Stimulated activated naive CD8-positive, alpha-beta T cell treated with anti-CD3 and anti-CD28 coated beads, Interleukin-15, Interleukin-2, amounts not matched to agents 100 ng/mL and 50 ng/mL, for 24 hours (primary cell): ENCODE data around the gene COL5A3.
"Not testable (repeated sequence)": the region's sequence is repeated elsewhere in the genome, so short reads cannot be mapped to it uniquely, and the experiment has no call there.

Experiments used
- H3K27ac Mint-ChIP-seq: one replicate; pipeline ENCODE4 v1.8.0; 2021; ENCODE audit warnings: mild to moderate bottlenecking, mixed read lengths
- H3K27me3 Mint-ChIP-seq: one replicate; pipeline ENCODE4 v1.8.0; 2021; ENCODE audit warnings: mixed read lengths
- H3K36me3 Mint-ChIP-seq: one replicate; pipeline ENCODE4 v1.8.0; 2021; ENCODE audit warnings: low read depth, mixed read lengths
- H3K4me1 Mint-ChIP-seq: one replicate; pipeline ENCODE4 v1.8.0; 2021; ENCODE audit warnings: low read depth, mixed read lengths
- H3K4me3 Mint-ChIP-seq: one replicate; pipeline ENCODE4 v1.8.0; 2021; ENCODE audit warnings: mild to moderate bottlenecking, mixed read lengths
- H3K9me3 Mint-ChIP-seq: one replicate; pipeline ENCODE4 v1.8.0; 2021; ENCODE audit warnings: mixed read lengths

The COL5A3 gene

GRCh38 chr19:9943744-9944143 lies 66.6 kb downstream of the COL5A3 start:
- no peak overlapping the region for H3K4me3 Mint-ChIP-seq
- H3K9me3 Mint-ChIP-seq, result no peaks in the 10 kb centered on the region
- peaks cover 30% of the 10 kb centered on the region for H3K27me3 Mint-ChIP-seq
- peaks cover 3% of the 10 kb centered on the region for H3K4me1 Mint-ChIP-seq
- H3K27ac Mint-ChIP-seq, result no peak overlapping the region
- no peaks in the 10 kb centered on the region for H3K36me3 Mint-ChIP-seq

- no peaks in the 10 kb centered on the region for H3K9me3 Mint-ChIP-seq
- peaks cover 9% of the 10 kb centered on the region for H3K4me1 Mint-ChIP-seq
- H3K27me3 Mint-ChIP-seq, result peaks cover 42% of the 10 kb centered on the region
Measured at GRCh38 chr19:9941671-9942070, 68.6 kb downstream of the COL5A3 start.

GRCh38 chr19:9941231-9941630 lies 69.1 kb downstream of the COL5A3 start:
- H3K9me3 Mint-ChIP-seq, result no peaks in the 10 kb centered on the region
- H3K27me3 Mint-ChIP-seq, result peaks cover 43% of the 10 kb centered on the region
- no peak overlapping the region for H3K27ac Mint-ChIP-seq
- no peaks in the 10 kb centered on the region for H3K36me3 Mint-ChIP-seq
- peaks cover 10% of the 10 kb centered on the region for H3K4me1 Mint-ChIP-seq
- no peak overlapping the region for H3K4me3 Mint-ChIP-seq

More at GRCh38 chr19:9941671-9942070, 68.6 kb downstream of the COL5A3 start:
- H3K36me3 Mint-ChIP-seq, result no peaks in the 10 kb centered on the region
- H3K27ac Mint-ChIP-seq, result no peak overlapping the region
- H3K4me3 Mint-ChIP-seq, result no peak overlapping the region

- Mint-ChIP-seq H3K9me3 (no peaks in the 10 kb centered on the region), H3K4me1 (peaks cover 11% of the 10 kb centered on the region), H3K36me3 (no peaks in the 10 kb centered on the region), H3K27ac (no peak overlapping the region), H3K4me3 (no peak overlapping the region), H3K27me3 (peaks cover 44% of the 10 kb centered on the region)
Measured at GRCh38 chr19:9940778-9941177, 69.5 kb downstream of the COL5A3 start.

GRCh38 chr19:9939301-9939913 lies 70.9 kb downstream of the COL5A3 start:
- Mint-ChIP-seq H3K9me3 (no peaks in the 10 kb centered on the region), H3K4me3 (no peak overlapping the region), H3K27me3 (peaks cover 58% of the 10 kb centered on the region), H3K27ac (no peak overlapping the region), H3K4me1 (peaks cover 21% of the 10 kb centered on the region), H3K36me3 (no peaks in the 10 kb centered on the region)

- H3K4me3 Mint-ChIP-seq, result peak overlapping the region; percentile 62
- no peak overlapping the region for H3K27ac Mint-ChIP-seq
- peaks cover 62% of the 10 kb centered on the region for H3K27me3 Mint-ChIP-seq
- no peaks in the 10 kb centered on the region for H3K36me3 Mint-ChIP-seq
- H3K4me1 Mint-ChIP-seq, result peaks cover 21% of the 10 kb centered on the region
- no peaks in the 10 kb centered on the region for H3K9me3 Mint-ChIP-seq
Measured at GRCh38 chr19:9937001-9937411, 73.3 kb downstream of the COL5A3 start.

- peaks cover 21% of the 10 kb centered on the region for H3K4me1 Mint-ChIP-seq
- no peaks in the 10 kb centered on the region for H3K9me3 Mint-ChIP-seq
- peak within 1 kb of the TSS; percentile 70 for H3K4me3 Mint-ChIP-seq
- peaks cover 62% of the 10 kb centered on the region for H3K27me3 Mint-ChIP-seq
- no peaks in the 10 kb centered on the region for H3K36me3 Mint-ChIP-seq
- no peak within 1 kb of the TSS for H3K27ac Mint-ChIP-seq
Measured at GRCh38 chr19:9936326-9937000, 73.8 kb downstream of the COL5A3 start, which contains the start of gene OLFM2. TSS of gene OLFM2 (minus strand) at chr19:9936515. CDS start at chr19:9936366, 149 bp downstream.

- no peaks in the 10 kb centered on the region for H3K9me3 Mint-ChIP-seq
- no peak overlapping the region for H3K27ac Mint-ChIP-seq
- H3K36me3 Mint-ChIP-seq, result no peaks in the 10 kb centered on the region
- peaks cover 25% of the 10 kb centered on the region for H3K4me1 Mint-ChIP-seq
- H3K27me3 Mint-ChIP-seq, result peaks cover 62% of the 10 kb centered on the region
- H3K4me3 Mint-ChIP-seq, result peak overlapping the region; percentile 70
Measured at GRCh38 chr19:9935506-9936325, 74.6 kb downstream of the COL5A3 start.

- H3K36me3 Mint-ChIP-seq, result no peaks in the 10 kb centered on the region
- H3K4me1 Mint-ChIP-seq, result peaks cover 26% of the 10 kb centered on the region
- no peak overlapping the region for H3K27ac Mint-ChIP-seq
- H3K4me3 Mint-ChIP-seq, result no peak overlapping the region
- H3K9me3 Mint-ChIP-seq, result no peaks in the 10 kb centered on the region
- peaks cover 57% of the 10 kb centered on the region for H3K27me3 Mint-ChIP-seq
Measured at GRCh38 chr19:9934132-9934950, 76.0 kb downstream of the COL5A3 start.

GRCh38 chr19:9932835-9933234 lies 77.5 kb downstream of the COL5A3 start:
- H3K27ac Mint-ChIP-seq, result no peak overlapping the region
- peaks cover 54% of the 10 kb centered on the region for H3K27me3 Mint-ChIP-seq
- no peaks in the 10 kb centered on the region for H3K9me3 Mint-ChIP-seq
- no peak overlapping the region for H3K4me3 Mint-ChIP-seq
- H3K36me3 Mint-ChIP-seq, result no peaks in the 10 kb centered on the region
- peaks cover 26% of the 10 kb centered on the region for H3K4me1 Mint-ChIP-seq

GRCh38 chr19:9931629-9932028 lies 78.7 kb downstream of the COL5A3 start:
- peaks cover 42% of the 10 kb centered on the region for H3K27me3 Mint-ChIP-seq
- H3K27ac Mint-ChIP-seq, result no peak overlapping the region
- no peaks in the 10 kb centered on the region for H3K36me3 Mint-ChIP-seq
- H3K4me1 Mint-ChIP-seq, result peaks cover 20% of the 10 kb centered on the region
- no peaks in the 10 kb centered on the region for H3K9me3 Mint-ChIP-seq
- H3K4me3 Mint-ChIP-seq, result no peak overlapping the region

GRCh38 chr19:9923440-9923839 lies 86.9 kb downstream of the COL5A3 start:
- Mint-ChIP-seq H3K36me3 (no peaks in the 10 kb centered on the region), H3K9me3 (no peaks in the 10 kb centered on the region), H3K27me3 (peaks cover 9% of the 10 kb centered on the region), H3K4me1 (no peaks in the 10 kb centered on the region), H3K27ac (no peak overlapping the region), H3K4me3 (no peak overlapping the region)

GRCh38 chr19:9922782-9923379 lies 87.4 kb downstream of the COL5A3 start:
- not testable (repeated sequence) for H3K9me3 Mint-ChIP-seq, H3K4me1 Mint-ChIP-seq, H3K36me3 Mint-ChIP-seq, H3K27ac Mint-ChIP-seq, H3K4me3 Mint-ChIP-seq
- H3K27me3 Mint-ChIP-seq, result peaks cover 10% of the 10 kb centered on the region

GRCh38 chr19:9917321-9917720 lies 93.0 kb downstream of the COL5A3 start:
- Mint-ChIP-seq H3K27me3 (peaks cover 33% of the 10 kb centered on the region), H3K4me1 (peaks cover 10% of the 10 kb centered on the region), H3K4me3 (no peak overlapping the region), H3K9me3 (no peaks in the 10 kb centered on the region), H3K27ac (no peak overlapping the region), H3K36me3 (no peaks in the 10 kb centered on the region)
